ENCODE measurements around the gene FASTKD3.
"Not testable (repeated sequence)": the region's sequence is repeated elsewhere in the genome, so short reads cannot be mapped to it uniquely, and the experiment has no call there.

Gene FASTKD3

GRCh38 chr5:7868773-7869473, at the start of gene FASTKD3, which contains the start of gene MTRR:
TSS of gene FASTKD3 (minus strand) at chr5:7869031. CDS start at chr5:7868083, 948 bp downstream.
TSS of gene MTRR (plus strand) at chr5:7869148. CDS start at chr5:7870795, 1,647 bp downstream.
- no peaks in the 10 kb centered on the region for H3K27me3 ChIP-seq (ENCODE audit: control insufficient read depth, insufficient read depth, low read length)
- H3K36me3 ChIP-seq (ENCODE audit: control insufficient read depth, insufficient read depth, low read length), result peaks cover 4% of the 10 kb centered on the region
- H3K9ac ChIP-seq (ENCODE audit: low read depth, low read length), result peak within 1 kb of the TSS; percentile 49
- H3K4me3 ChIP-seq (ENCODE audit: low read depth, low read length), result peak within 1 kb of the TSS; percentile 88
- H3K9me3 ChIP-seq (ENCODE audit: control insufficient read depth, insufficient read depth, low read length), result no peaks in the 10 kb centered on the region
- no peaks in the 10 kb centered on the region for H3K4me1 ChIP-seq (ENCODE audit: control insufficient read depth, insufficient read depth, low read length)

- Histone ChIP-seq H3K36me3 (ENCODE audit: control insufficient read depth, insufficient read depth, low read length) (no peaks in the 10 kb centered on the region), H3K9ac (ENCODE audit: low read depth, low read length) (no peak overlapping the region), H3K4me3 (ENCODE audit: low read depth, low read length) (no peak overlapping the region), H3K9me3 (ENCODE audit: control insufficient read depth, insufficient read depth, low read length) (no peaks in the 10 kb centered on the region), H3K27me3 (ENCODE audit: control insufficient read depth, insufficient read depth, low read length) (no peaks in the 10 kb centered on the region), H3K4me1 (ENCODE audit: control insufficient read depth, insufficient read depth, low read length) (no peaks in the 10 kb centered on the region)
These were observed 48.6 kb upstream of the FASTKD3 start for GRCh38 chr5:7917130-7918123.

- Histone ChIP-seq H3K9ac (ENCODE audit: low read depth, low read length) (no peak overlapping the region), H3K4me3 (ENCODE audit: low read depth, low read length) (no peak overlapping the region), H3K9me3 (ENCODE audit: control insufficient read depth, insufficient read depth, low read length) (no peaks in the 10 kb centered on the region), H3K27me3 (ENCODE audit: control insufficient read depth, insufficient read depth, low read length) (no peaks in the 10 kb centered on the region), H3K36me3 (ENCODE audit: control insufficient read depth, insufficient read depth, low read length) (no peaks in the 10 kb centered on the region), H3K4me1 (ENCODE audit: control insufficient read depth, insufficient read depth, low read length) (no peaks in the 10 kb centered on the region)
These were observed 47.5 kb upstream of the FASTKD3 start for GRCh38 chr5:7916171-7916804.

- H3K4me1 ChIP-seq (ENCODE audit: control insufficient read depth, insufficient read depth, low read length); H3K4me3 ChIP-seq (ENCODE audit: low read depth, low read length); H3K27me3 ChIP-seq (ENCODE audit: control insufficient read depth, insufficient read depth, low read length); H3K36me3 ChIP-seq (ENCODE audit: control insufficient read depth, insufficient read depth, low read length); H3K9me3 ChIP-seq (ENCODE audit: control insufficient read depth, insufficient read depth, low read length); H3K9ac ChIP-seq (ENCODE audit: low read depth, low read length): not testable (repeated sequence)
These were observed 42.6 kb upstream of the FASTKD3 start for GRCh38 chr5:7911429-7911771.

GRCh38 chr5:7910738-7911428, 42.1 kb upstream of the FASTKD3 start:
- Histone ChIP-seq H3K4me1 (ENCODE audit: control insufficient read depth, insufficient read depth, low read length) (no peaks in the 10 kb centered on the region), H3K36me3 (ENCODE audit: control insufficient read depth, insufficient read depth, low read length) (no peaks in the 10 kb centered on the region), H3K9me3 (ENCODE audit: control insufficient read depth, insufficient read depth, low read length) (no peaks in the 10 kb centered on the region), H3K27me3 (ENCODE audit: control insufficient read depth, insufficient read depth, low read length) (no peaks in the 10 kb centered on the region), H3K4me3 (ENCODE audit: low read depth, low read length) (no peak overlapping the region), H3K9ac (ENCODE audit: low read depth, low read length) (no peak overlapping the region)

GRCh38 chr5:7908317-7908716, 39.5 kb upstream of the FASTKD3 start:
- Histone ChIP-seq H3K36me3 (ENCODE audit: control insufficient read depth, insufficient read depth, low read length) (no peaks in the 10 kb centered on the region), H3K9ac (ENCODE audit: low read depth, low read length) (no peak overlapping the region), H3K4me3 (ENCODE audit: low read depth, low read length) (no peak overlapping the region), H3K4me1 (ENCODE audit: control insufficient read depth, insufficient read depth, low read length) (no peaks in the 10 kb centered on the region), H3K27me3 (ENCODE audit: control insufficient read depth, insufficient read depth, low read length) (no peaks in the 10 kb centered on the region), H3K9me3 (ENCODE audit: control insufficient read depth, insufficient read depth, low read length) (no peaks in the 10 kb centered on the region)

- H3K27me3 ChIP-seq (ENCODE audit: control insufficient read depth, insufficient read depth, low read length), result no peaks in the 10 kb centered on the region
- no peak overlapping the region for H3K9ac ChIP-seq (ENCODE audit: low read depth, low read length)
- no peaks in the 10 kb centered on the region for H3K4me1 ChIP-seq (ENCODE audit: control insufficient read depth, insufficient read depth, low read length)
- no peaks in the 10 kb centered on the region for H3K9me3 ChIP-seq (ENCODE audit: control insufficient read depth, insufficient read depth, low read length)
- H3K4me3 ChIP-seq (ENCODE audit: low read depth, low read length), result no peak overlapping the region
- H3K36me3 ChIP-seq (ENCODE audit: control insufficient read depth, insufficient read depth, low read length), result no peaks in the 10 kb centered on the region
These were observed 38.8 kb upstream of the FASTKD3 start for GRCh38 chr5:7907612-7908011.

- H3K36me3 ChIP-seq (ENCODE audit: control insufficient read depth, insufficient read depth, low read length), result peaks cover 5% of the 10 kb centered on the region
- no peaks in the 10 kb centered on the region for H3K4me1 ChIP-seq (ENCODE audit: control insufficient read depth, insufficient read depth, low read length)
- H3K4me3 ChIP-seq (ENCODE audit: low read depth, low read length), result no peak overlapping the region
- H3K27me3 ChIP-seq (ENCODE audit: control insufficient read depth, insufficient read depth, low read length), result no peaks in the 10 kb centered on the region
- no peaks in the 10 kb centered on the region for H3K9me3 ChIP-seq (ENCODE audit: control insufficient read depth, insufficient read depth, low read length)
- no peak overlapping the region for H3K9ac ChIP-seq (ENCODE audit: low read depth, low read length)
These were observed 35.3 kb upstream of the FASTKD3 start for GRCh38 chr5:7904170-7904569.

GRCh38 chr5:7902666-7903625, 34.1 kb upstream of the FASTKD3 start:
- no peaks in the 10 kb centered on the region for H3K4me1 ChIP-seq (ENCODE audit: control insufficient read depth, insufficient read depth, low read length)
- H3K9ac ChIP-seq (ENCODE audit: low read depth, low read length), result no peak overlapping the region
- no peaks in the 10 kb centered on the region for H3K27me3 ChIP-seq (ENCODE audit: control insufficient read depth, insufficient read depth, low read length)
- H3K36me3 ChIP-seq (ENCODE audit: control insufficient read depth, insufficient read depth, low read length), result peaks cover 16% of the 10 kb centered on the region
- no peak overlapping the region for H3K4me3 ChIP-seq (ENCODE audit: low read depth, low read length)
- no peaks in the 10 kb centered on the region for H3K9me3 ChIP-seq (ENCODE audit: control insufficient read depth, insufficient read depth, low read length)

GRCh38 chr5:7902201-7902600, 33.4 kb upstream of the FASTKD3 start:
- Histone ChIP-seq H3K4me1 (ENCODE audit: control insufficient read depth, insufficient read depth, low read length) (no peaks in the 10 kb centered on the region), H3K9me3 (ENCODE audit: control insufficient read depth, insufficient read depth, low read length) (no peaks in the 10 kb centered on the region), H3K27me3 (ENCODE audit: control insufficient read depth, insufficient read depth, low read length) (no peaks in the 10 kb centered on the region), H3K4me3 (ENCODE audit: low read depth, low read length) (no peak overlapping the region), H3K9ac (ENCODE audit: low read depth, low read length) (no peak overlapping the region), H3K36me3 (ENCODE audit: control insufficient read depth, insufficient read depth, low read length) (peaks cover 16% of the 10 kb centered on the region)

All from iPS-15b (cell line).